Pulmonary artery endothelial cell (primary cell): Measurements from ENCODE around the gene CTXND2. TPM values are rescaled to one million over a fixed set of nuclear protein-coding genes. Genes with fewer than 3 reads are reported as not detected.
"Not testable (repeated sequence)": the region's sequence is repeated elsewhere in the genome, so short reads cannot be mapped to it uniquely, and the experiment has no call there.

Source experiments
- DNase-seq: peaks from one replicate; pipeline ENCODE4 v3.0.0-alpha.2; 2011; ENCODE audit warnings: low read depth, low spot score
- total RNA-seq: library from RNA; depleted of rRNA; stranded (reverse); fragments of >200 nt; gene quantifications from 2 replicates; pipeline ENCODE4 v1.2.3, GENCODE V29; 2014

Gene CTXND2
- not detected in 2 replicates for total RNA-seq

- no peak for DNase-seq
Observed at GRCh38 chr1:150887018-150887417, at the start of gene CTXND2. Gene CTXND2, plus strand, starts transcription at chr1:150887136. Its CDS starts 25,179 bp downstream, at chr1:150912315.

DNA sequence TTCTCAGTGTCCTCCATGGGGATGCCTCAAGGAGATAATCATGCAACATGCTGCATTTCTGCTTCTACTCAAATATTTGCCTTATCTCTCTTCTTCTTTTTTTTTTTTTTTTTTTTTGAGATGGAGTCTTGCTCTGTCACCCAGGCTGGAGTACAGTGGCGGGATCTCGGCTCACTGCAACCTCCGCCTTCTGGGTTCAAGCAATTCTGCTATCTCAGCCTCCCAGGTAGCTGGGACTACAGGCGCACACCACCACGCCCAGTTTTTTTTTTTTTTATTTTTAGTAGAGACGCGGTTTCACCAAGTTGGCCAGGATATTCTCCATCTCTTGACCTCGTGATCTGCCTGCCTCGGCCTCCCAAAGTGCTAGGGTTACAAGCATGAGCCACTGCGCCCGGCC lies 46.1 kb upstream of the CTXND2 start:
- not testable (repeated sequence) for DNase-seq

- no peak for DNase-seq
Observed at GRCh38 chr1:150841626-150842025, 45.3 kb upstream of the CTXND2 start.

DNA sequence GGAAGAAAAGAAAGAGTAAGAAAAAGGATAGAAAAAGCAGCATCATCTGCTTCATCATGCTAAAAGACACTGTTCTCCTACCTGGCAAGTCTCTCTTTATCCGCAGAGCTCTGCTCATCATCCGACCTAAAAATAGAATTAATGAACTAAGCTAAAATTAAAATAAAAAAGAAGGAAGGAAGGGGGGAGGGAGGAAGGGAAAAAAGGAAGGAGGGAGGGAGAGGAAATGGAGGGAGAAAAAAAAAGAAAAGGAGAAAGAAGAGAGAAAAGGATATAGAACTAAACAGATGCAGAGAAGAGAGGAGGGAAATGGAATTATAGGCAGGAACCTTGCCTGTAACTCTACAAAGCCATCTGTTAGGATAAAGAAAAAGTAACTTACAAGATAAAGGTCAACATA lies 44.6 kb upstream of the CTXND2 start:
- no peak for DNase-seq

DNA sequence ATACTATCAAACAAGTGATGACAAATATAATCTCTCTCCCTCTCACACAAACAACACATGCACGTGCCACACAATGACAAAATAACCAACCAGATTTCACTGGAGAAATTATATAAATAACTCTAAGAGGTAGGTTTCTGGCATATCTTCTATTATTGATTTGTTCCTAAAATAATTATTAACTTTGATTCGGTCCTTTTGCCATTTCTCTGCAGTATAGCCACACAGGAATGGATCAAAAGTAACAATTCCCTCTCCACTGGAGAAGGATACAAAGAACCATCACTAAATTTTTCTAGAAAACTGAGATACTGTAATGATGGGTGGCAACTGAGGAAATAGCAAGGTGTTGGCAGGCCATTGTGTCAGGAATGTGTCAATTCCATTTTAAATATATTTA lies 44.0 kb upstream of the CTXND2 start:
- no peak for DNase-seq

DNA sequence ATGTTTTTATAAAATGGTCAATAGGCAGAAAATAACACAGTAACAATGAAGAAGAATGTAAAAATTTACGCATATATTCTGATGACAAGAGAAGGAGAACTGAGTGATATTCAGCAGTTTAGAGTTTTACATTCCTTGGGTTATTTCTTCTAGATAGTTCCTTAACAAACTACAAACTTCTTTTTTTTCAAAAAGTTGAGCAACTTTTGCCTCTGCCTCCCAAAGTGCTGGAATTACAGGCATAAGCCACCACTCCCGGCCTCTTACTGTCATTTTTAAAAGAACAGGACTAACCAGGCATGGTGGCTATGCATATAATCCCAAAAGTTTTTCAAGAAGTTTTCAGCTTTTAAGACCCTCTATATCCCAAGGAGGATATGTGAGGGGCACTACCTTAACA lies 43.5 kb upstream of the CTXND2 start:
- DNase-seq, result no peak

GRCh38 chr1:150846473-150847146 lies 40.3 kb upstream of the CTXND2 start:
- no peak for DNase-seq

- not testable (repeated sequence) for DNase-seq
Observed at GRCh38 chr1:150850801-150851362, 36.1 kb upstream of the CTXND2 start.

- not testable (repeated sequence) for DNase-seq
Observed at GRCh38 chr1:150852734-150853133, 34.2 kb upstream of the CTXND2 start.

GRCh38 chr1:150863724-150864123 lies 23.2 kb upstream of the CTXND2 start:
- DNase-seq, result no peak

GRCh38 chr1:150864200-150864599 lies 22.7 kb upstream of the CTXND2 start:
- DNase-seq, result not testable (repeated sequence)

GRCh38 chr1:150869683-150870082 lies 17.3 kb upstream of the CTXND2 start:
- DNase-seq, result no peak

DNA sequence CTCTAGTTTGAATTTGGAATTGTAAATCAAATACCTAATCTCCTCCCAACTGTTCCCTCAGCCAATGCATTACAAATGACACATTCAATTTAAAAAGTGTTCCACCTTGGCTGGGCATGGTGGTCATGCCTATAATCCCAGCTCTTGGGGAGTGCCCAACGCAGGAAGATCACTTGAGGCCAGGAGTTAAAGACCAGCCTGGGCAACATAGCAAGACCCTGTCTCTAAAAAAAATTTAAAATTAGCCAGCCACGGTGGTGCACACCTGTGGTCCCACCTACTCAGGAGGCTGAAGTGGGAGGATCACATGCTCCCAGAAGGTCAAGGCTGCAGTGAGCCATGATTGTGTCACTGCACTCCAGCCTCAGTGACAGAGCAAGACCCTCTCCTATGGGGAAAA lies 14.4 kb upstream of the CTXND2 start:
- DNase-seq, result no peak

GRCh38 chr1:150873521-150873920 lies 13.4 kb upstream of the CTXND2 start:
- DNase-seq, result no peak

GRCh38 chr1:150874455-150875196 lies 12.3 kb upstream of the CTXND2 start:
- DNase-seq, result no peak

DNA sequence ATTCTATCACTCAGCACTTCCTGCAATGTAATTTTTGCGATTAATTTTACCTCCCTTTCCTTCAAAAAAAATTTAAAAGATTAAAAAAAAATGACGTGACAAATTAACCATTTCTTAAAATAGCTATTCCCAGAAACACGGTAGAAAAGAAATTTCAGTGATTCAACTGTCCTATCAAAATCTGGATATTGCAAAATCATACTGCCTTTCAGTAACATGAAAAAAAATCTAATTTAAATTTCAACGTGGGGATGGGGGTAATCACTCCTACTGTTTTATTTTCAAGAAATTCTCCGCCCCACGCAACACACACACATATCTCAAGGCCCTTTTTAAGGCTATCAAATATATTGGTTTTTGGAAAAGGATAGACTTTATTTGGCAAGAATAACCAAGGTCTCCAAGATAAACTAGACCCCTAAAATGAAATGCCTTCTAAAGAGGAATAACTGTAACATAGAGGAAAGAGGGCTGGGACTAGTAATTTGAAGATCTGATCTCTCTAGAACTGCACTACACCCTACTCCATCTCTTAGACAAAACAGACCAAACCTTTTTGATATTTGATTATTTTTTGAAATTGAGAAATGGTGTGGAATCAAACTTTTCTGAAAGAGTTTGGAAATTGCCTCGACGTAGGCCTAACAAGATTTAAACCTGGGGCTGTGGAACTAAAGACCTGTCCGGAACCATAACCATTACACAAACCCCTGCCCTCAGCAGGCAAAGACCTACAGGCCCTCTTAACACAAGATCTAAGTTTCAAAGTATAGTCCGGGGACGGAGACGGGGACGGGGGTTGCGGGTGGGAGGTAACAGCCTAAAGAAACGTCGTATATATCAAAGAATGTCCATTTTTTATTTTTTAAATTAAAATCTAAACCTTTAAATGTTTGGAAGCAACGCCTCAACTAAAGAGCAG lies 11.5 kb upstream of the CTXND2 start:
- no peak for DNase-seq

GRCh38 chr1:150876119-150876454 lies 10.8 kb upstream of the CTXND2 start:
- peak; percentile 4 for DNase-seq

DNA sequence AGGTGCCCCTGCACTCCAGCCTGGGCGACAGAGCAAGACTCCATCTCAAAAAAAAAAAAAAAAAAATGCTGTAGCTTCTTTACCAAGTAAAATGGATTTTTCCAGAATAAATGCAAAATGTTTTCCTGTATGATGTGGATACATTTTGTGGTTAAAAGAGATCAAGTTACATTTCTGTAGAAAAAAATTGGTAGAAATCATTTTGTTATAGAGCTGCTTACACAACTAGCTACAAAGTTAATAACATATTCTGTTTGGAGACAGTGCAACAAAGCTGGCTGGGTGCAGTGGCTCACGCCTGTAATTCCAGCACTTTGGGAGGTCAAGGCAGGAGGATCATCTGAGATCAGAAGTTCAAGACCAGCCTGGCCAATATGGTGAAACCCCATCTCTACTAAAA lies 8.0 kb upstream of the CTXND2 start:
- DNase-seq, result not testable (repeated sequence)

DNA sequence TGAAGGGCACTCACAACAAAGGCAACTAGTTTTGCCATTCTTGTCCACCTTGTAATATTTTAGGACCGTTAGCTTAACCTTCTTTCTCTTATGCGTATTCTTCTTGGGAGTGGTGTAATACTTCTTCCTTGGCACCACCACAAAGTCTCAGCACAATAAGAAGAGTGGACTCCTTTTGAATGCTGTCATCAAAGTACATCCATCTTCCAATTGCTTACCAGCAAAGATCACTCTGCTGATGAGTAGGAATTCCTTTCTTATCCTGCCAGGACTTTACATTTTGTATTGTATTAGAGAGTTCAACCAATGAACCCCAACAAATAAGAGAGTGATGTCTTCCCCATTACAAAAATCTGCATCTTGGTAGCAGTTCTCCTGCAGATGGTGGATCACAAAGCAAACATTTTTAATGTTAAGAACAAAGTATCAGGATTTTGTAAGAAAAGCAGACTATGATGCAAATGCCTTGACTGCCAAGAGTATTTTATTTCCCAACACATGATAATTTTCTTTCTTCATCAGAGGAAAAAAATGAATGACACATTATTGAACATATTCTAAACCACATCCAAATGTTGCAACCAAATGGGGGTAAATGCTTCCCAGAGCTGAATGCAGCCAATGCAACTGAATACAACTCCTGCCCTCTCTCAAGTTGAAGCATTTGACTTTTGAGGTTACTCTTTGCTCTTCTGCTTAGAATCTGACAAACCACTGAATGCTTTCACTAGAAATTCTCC lies 5.4 kb upstream of the CTXND2 start:
- no peak for DNase-seq

DNA sequence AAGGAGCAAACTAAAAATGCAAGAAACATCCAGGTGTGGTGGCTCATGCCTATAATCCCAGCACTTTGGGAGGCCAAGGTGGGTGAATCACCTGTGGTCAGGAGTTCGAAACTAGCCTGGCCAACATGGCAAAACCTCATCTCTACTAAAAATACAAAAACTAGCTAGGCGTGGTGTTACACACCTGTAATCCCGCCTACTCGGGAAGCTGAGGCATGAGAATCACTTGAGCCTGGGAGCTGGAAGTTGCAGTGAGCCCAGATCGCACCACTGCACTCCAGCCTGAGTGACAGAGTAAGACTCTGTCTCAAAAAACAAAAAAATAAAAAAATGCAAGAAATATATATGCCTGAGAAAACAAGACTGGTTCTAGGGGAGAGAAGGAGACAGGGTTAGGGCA lies 3.8 kb upstream of the CTXND2 start:
- not testable (repeated sequence) for DNase-seq

DNA sequence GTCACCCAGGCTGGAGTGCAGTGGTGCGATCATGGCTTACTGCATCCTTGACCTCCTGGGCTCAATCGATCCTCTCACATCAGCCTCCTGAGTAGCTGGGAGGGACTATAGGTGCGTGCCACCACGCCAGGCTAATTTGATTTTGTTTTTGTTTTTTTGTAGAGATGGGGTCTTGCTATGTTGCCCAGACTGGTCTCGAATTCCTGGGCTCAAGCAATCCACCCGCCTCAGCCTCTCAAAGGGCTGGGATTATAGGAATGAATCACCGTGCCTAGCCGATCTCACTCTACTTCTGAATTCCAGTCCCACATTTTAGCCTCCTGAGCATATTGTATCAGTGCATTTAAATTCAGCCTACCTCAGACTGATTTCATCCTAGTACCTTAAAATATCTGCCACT lies 1.8 kb downstream of the CTXND2 start:
- no peak for DNase-seq
